GM18511 (cell line): ENCODE results near the gene RIPOR3.
"Not testable (repeated sequence)": the region's sequence is repeated elsewhere in the genome, so short reads cannot be mapped to it uniquely, and the experiment has no call there.

Experiments
- ATAC-seq: cut with Tn5 transposase; IDR thresholded peaks from one replicate; pipeline ENCODE4 v1.9.1; 2021; ENCODE audit warnings: mild to moderate bottlenecking, moderate library complexity; ENCODE audit not compliant: unreplicated experiment

The RIPOR3 gene

GRCh38 chr20:50635014-50635557 lies 56.3 kb downstream of the RIPOR3 start:
- no peak for ATAC-seq

- no peak for ATAC-seq
Observed at GRCh38 chr20:50634191-50634590, 57.2 kb downstream of the RIPOR3 start.

GRCh38 chr20:50633361-50633760 lies 58.0 kb downstream of the RIPOR3 start:
- ATAC-seq, result no peak

GRCh38 chr20:50632701-50633100 lies 58.6 kb downstream of the RIPOR3 start:
- ATAC-seq, result no peak

- ATAC-seq, result no peak
Observed at GRCh38 chr20:50632236-50632635, 59.1 kb downstream of the RIPOR3 start.

- ATAC-seq, result no peak
Observed at GRCh38 chr20:50630578-50631263, 60.6 kb downstream of the RIPOR3 start.

GRCh38 chr20:50629670-50630045 lies 61.7 kb downstream of the RIPOR3 start:
- ATAC-seq, result no peak

GRCh38 chr20:50628853-50629669 lies 62.3 kb downstream of the RIPOR3 start:
- no peak for ATAC-seq

GRCh38 chr20:50628332-50628731 lies 63.0 kb downstream of the RIPOR3 start:
- no peak for ATAC-seq

- no peak for ATAC-seq
Observed at GRCh38 chr20:50627747-50628146, 63.6 kb downstream of the RIPOR3 start.

- ATAC-seq, result no peak
Observed at GRCh38 chr20:50625986-50626677, 65.2 kb downstream of the RIPOR3 start.

- ATAC-seq, result no peak
Observed at GRCh38 chr20:50624351-50625016, 66.9 kb downstream of the RIPOR3 start.

GRCh38 chr20:50621068-50621665 lies 70.2 kb downstream of the RIPOR3 start:
- no peak for ATAC-seq

GRCh38 chr20:50620459-50620858 lies 70.9 kb downstream of the RIPOR3 start:
- not testable (repeated sequence) for ATAC-seq

GRCh38 chr20:50618537-50618936 lies 72.8 kb downstream of the RIPOR3 start:
- ATAC-seq, result no peak

- no peak for ATAC-seq
Observed at GRCh38 chr20:50617022-50617421, 74.3 kb downstream of the RIPOR3 start.

GRCh38 chr20:50615407-50615806 lies 75.9 kb downstream of the RIPOR3 start:
- ATAC-seq, result no peak

GRCh38 chr20:50613438-50614169 lies 77.7 kb downstream of the RIPOR3 start:
- no peak for ATAC-seq

- no peak for ATAC-seq
Observed at GRCh38 chr20:50611128-50611810, 80.1 kb downstream of the RIPOR3 start.
